NCI-H446 treated with DMSO at 0.1 percent for 48 hours (cell line): ENCODE data around the gene ISLR.

Source experiments
- DNase-seq: peaks from one replicate; lab custom pipeline; 2025; lab: John Stamatoyannopoulos, UW

The ISLR gene

GRCh38 chr15:74194572-74195559 is 21.4 kb downstream of the ISLR start:
- no peak for DNase-seq

GRCh38 chr15:74196175-74196574 is 22.7 kb downstream of the ISLR start:
- no peak for DNase-seq

DNA sequence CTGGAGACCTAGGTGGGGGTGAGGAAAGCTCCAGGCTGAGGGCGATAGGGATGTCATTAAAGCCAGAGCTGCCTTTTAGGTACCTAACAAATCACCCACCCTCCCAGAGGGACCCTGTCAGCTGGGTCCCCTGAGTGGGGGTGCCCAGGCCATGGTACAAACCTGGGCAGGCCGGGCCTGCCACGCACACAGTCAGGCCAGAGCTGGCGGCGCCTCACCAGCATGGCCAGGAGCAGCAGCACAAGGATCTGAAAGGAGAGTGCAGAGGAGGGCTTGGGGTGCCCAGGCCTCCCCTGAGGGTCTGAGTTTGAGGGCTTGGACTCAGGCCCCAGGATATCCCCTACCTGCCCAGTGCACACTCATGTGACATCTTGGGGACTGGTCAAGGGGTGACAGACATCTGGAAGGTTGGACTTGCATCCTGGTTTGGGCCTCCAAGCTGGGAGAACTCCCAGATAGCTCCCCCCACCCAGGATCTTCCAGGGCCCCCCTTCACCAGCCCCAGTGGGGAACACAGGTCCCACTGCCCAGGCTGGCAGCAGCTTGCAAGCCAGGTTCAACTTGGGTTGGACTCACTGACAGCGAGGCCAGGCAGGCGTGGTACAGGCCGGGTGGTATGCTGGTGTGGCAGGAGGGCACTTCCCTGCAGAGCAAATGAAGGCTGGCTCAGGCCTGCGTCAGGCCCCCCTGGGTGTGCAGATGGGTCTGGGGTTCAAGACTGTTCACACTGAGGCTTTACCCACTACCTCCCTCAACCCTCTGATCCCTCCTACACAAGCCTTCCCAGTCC is 23.9 kb downstream of the ISLR start:
- DNase-seq, result no peak

- DNase-seq, result no peak
These were observed 25.8 kb downstream of the ISLR start for GRCh38 chr15:74199297-74199652.

GRCh38 chr15:74200412-74200815 is 26.9 kb downstream of the ISLR start:
- no peak for DNase-seq

- no peak for DNase-seq
These were observed 27.4 kb downstream of the ISLR start for GRCh38 chr15:74200871-74201419.

DNA sequence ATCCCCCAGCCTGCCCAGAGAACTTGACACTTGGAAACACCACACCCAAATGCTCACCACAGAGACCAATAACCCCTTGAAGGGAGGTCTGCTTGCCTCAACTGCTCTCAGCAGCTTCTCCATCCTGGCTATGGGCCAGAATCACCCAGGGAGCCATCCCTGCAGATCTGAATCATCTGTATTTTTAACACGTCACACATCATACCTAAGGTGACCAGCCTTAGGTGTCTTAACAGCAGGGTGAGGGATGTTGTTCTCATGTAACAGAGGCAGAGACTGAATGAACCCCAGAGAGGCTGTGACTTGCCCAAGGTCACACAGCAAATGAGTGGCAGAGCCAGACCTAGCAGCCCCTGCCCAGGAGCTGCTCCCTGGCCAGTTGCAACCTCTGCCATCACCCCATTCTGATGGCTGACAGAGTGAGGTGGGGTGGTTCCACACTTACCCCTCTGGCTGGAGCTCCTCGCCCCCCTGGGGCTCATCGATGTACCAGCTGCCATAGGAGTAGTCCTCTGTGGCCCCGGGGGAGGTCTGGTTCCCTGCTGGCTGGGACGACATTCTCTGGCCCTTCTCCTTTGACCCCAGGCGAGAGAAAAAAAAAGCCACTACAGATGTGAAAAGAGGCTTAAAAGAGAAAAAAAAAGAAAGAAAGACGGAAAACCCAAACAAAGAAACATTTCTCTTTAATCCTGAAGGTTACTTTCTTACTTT is 28.4 kb downstream of the ISLR start:
- no peak for DNase-seq

DNA sequence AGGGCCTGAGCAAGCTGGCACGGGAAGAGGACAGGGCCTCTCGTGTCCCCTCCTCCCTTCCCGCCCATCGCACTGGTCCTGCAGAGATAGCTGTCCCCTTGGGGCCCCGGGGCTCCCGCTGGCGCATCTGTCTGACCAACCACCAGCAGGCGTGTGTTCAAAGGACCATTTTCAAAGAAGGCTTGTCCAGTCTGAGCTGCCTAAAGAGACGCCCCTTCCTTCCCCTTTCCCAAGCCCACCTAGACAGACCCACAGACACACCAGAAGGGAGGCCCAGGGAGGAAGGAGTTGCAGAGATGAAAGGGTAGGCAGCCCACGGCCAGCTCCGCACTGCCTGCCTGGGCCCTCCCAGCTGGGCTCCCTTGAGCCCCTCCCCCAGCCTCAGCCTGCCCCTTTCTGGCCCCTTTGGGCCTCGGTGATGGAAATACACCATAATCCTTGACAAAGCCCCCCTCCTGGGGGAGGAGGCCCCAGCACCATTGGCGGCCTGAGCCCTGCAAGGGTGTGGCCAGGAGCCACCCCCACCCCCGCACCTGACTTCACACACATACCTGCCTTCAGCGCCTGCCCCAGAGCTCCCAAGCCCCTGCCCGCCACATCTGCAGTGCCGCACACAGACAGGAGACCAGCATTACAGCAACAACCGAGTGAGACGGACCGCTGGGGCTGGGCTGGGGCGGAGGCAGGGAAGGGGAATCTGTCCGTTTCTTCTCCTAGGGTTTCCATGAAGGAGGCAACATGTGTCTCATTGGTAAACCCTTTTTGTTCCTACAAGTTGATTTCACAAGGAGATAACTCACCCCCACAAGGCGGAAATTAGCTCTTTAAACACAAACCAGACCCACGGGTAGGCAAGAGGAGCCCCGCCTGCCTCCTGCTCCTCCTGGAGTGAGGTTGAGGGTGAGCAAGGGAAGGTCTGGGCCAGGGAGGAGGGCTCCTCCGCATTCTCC is 29.2 kb downstream of the ISLR start, which contains the start of gene STRA6:
Gene STRA6, minus strand, starts transcription at position 336 of the 950 bp plus-strand sequence. CDS start 520 bp downstream, outside the sequence.
- DNase-seq, result no peak

DNA sequence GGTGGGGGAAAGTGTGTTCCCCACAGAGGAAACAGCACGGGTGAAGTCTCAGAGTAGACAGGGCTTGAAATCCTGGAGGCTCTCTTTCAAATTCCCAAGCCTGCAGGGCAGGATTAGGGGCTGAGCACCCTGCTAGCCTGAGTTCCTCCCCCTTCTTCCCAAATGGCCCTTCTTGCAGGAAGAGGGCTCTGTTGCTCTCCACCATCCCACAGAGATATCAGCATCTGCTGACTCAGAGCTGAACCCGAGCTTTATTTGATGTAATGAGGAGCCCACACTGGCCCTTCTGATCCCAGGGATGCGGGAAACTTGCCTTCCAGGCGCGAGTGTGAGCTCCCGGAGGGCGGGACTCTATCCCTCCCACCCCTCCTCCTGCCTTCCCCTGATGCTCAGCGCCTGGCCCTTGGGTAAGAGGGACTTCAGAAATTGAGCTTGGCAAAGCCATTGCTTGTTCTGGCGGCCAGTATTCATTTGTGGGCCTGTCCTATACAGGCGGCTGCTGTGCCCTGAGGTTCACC is 30.5 kb downstream of the ISLR start:
- DNase-seq, result peak; percentile 61

DNA sequence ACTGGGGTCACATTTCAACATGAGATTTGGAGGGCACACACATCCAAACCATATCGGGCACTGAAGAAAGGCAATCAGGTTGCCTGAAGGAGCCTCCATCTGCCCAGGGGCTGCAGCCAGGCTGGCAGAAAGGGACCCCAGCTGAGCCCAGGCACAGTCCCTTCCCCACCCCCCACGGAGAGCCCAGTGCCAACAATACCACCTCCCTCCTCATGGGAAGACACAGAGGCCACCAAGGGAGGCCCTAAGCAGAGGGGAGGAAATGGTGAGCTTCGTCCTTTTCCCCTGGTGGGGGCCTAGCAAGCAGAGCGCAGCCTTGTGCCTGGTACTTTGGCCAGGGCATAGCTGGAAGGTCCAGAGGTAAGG is 32.1 kb downstream of the ISLR start:
- DNase-seq, result peak; percentile 33

DNA sequence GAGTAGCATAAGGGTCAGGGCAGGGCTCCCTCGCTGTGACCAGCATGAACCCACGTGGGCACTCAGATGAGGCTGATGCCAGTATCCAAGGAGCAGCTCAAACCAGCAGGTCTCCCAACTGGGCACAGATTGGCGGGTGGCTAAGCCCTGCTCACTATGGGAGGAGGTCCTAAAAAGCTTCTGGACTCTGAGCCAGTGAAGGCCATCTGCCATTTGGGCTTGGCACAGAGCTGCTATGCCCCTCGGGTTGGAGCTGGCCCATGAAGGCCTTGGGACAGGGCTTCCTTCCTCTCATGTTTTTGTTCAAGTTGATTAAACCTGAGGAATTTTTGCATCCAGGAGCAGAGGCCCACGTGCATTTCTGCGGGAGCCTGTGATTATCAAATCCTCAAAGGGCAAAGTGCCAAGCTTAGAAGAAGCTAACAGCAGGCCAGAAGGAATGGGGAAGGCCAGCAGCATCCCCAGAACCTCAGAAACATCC is 33.3 kb downstream of the ISLR start:
- peak; percentile 97 for DNase-seq

DNA sequence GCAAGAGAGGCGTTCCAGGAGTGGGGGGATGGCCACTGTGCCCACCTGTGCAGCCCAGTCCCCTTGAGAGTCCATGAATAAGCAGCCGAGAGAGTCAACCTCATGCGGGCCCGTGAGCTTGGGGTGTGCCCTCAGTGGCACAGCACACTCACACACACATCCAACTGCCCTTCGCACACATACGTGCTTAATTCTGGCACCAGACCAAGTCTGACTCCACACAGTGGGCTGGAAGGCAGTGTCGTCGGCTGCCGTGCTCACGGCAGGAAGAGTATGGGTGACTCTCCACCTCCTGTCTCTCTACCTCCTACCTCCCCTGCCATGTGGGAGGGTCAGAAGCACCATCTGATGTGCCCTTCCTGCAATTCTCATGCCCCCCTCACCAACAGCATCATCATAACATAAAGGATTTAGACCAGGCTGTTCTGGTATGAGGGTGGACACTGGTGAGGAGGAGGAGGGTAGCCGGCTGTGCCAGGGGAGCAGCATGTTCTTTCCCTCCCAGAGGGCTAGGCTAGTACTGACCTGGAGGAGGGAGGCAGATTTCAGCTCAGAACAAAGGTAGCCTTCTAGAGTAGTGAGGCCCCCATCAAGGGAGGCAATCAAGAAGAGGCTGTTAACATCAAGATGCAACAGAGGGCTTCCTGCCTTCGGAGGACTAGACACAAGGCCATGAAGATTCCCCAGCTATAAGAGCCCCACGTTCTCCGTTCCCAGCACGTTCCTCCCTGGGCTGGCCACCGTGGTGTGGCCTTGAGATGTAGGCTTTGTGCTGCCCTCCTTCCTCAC is 34.3 kb downstream of the ISLR start:
- peak; percentile 33 for DNase-seq

- DNase-seq, result no peak
These were observed 35.0 kb downstream of the ISLR start for GRCh38 chr15:74208496-74208895.

GRCh38 chr15:74208901-74209559 is 35.5 kb downstream of the ISLR start:
- no peak for DNase-seq

GRCh38 chr15:74209560-74209958 is 36.0 kb downstream of the ISLR start:
- no peak for DNase-seq

GRCh38 chr15:74209997-74210671 is 36.6 kb downstream of the ISLR start:
- peak; percentile 89 for DNase-seq

GRCh38 chr15:74210729-74211128 is 37.2 kb downstream of the ISLR start:
- no peak for DNase-seq

- no peak for DNase-seq
These were observed 38.1 kb downstream of the ISLR start for GRCh38 chr15:74211656-74212055.
